GM21447 (cell line): Measurements from ENCODE around the gene KCNJ6.
"Not testable (repeated sequence)": the region's sequence is repeated elsewhere in the genome, so short reads cannot be mapped to it uniquely, and the experiment has no call there.

Experiments
- ATAC-seq: cut with Tn5 transposase; IDR thresholded peaks from one replicate; pipeline ENCODE4 v1.9.1; 2021; ENCODE audit not compliant: unreplicated experiment

KCNJ6 gene

DNA sequence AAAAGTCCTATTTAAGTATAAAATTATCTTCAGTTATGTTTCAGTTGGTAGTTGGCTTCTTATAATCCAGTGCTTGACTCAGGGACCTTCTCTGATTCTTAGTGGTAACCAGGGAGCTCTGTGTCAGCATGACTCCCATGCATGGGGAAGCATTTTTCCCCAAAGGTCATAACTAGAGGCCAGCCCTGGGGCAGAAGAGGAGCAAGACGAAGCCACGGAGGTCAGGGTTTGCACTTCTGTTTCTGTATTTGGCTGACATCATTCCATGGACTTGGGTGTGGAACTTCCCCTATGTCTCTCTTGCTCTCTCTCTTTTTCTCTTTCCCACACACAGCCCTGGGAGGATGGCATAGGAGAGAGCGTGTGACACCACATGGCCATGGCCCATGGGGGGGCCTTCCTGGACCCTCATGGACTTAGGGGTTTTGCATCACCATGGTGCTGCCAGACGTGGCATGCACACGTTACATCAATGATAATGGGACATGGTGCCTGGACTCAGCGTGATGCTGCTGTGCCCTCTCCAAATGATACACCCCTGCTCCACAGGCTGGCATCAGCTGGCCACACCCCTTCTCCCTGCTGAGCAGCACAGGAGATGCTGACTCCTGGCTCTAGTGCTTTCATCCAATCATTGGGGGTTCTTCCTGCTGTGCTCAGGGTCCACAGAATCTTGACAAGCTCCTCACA is 260.5 kb downstream of the KCNJ6 start:
- no peak for ATAC-seq

DNA sequence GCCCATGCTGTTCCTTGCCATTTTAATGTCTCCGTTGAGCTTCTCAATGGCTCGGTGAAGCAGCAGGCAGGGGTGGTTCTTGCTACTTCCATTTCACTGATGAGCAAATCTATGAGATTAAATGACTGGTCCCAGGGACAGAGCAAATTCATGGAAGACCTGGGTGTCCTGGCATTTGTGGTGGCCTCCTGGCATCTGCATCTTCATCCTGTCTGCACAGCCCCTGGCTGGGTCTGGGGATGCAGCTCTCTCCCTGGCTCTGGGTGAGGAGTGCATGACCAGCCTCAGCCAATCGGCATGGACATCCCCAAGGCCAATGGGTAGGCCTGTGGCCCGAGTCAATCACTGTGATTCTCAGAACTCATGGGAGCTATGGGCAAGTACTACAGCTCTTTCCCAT is 261.7 kb downstream of the KCNJ6 start:
- no peak for ATAC-seq

DNA sequence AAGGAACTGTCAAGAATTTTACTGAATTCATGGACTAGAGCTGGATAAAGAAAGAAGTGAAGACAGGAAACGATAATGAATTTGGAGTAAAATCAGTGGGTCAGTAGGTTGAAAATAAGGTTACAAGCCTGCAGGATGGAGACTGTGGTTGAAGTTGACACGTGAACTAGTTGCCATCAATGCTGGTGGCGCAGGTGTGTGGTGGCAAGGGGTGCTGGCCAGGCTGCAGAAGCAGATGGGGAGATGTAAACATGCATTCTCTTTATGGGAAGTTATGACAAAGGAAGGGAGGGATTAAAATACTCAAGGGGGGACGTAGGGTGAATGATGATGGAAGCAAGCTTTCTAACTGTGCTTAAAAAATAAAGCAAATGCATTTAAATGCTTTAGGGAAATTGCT is 263.1 kb downstream of the KCNJ6 start:
- no peak for ATAC-seq

DNA sequence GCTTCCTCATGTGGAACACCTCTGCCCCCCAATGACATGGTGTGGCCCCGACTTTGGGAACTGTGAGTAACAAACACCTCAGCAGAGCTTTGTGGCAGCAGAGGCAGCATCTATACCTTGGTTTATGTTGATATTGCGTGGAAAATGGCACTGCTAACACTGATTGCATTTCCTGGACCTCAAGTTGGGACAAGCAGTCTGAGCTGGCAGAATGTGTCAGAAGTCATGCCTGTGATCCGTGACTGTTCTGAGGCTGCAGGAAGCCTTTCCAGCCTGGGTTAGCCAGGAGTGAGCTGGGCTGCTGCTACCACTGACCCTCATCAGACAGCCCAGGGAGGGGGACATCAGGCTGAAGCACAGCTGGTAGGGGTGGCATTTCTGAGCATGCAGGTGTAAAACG is 268.5 kb downstream of the KCNJ6 start:
- ATAC-seq: no peak

DNA sequence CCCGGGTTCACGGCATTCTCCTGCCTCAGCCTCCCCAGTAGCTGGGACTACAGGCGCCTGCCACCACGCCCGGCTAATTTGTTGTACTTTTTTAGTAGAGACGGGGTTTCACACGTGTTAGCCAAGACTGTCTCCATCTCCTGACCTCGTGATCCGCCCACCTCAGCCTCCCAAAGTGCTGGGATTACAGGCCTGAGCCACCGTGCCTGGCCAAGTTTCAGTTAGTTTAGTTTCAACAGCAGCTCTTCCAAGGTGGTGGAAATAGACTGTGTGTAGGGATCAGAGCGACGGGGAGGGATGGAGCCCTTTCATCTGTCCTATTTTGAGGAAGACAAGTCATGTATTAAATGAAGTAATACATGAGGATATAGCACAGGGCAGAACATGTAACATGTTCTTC is 269.5 kb downstream of the KCNJ6 start:
- ATAC-seq: not testable (repeated sequence)

DNA sequence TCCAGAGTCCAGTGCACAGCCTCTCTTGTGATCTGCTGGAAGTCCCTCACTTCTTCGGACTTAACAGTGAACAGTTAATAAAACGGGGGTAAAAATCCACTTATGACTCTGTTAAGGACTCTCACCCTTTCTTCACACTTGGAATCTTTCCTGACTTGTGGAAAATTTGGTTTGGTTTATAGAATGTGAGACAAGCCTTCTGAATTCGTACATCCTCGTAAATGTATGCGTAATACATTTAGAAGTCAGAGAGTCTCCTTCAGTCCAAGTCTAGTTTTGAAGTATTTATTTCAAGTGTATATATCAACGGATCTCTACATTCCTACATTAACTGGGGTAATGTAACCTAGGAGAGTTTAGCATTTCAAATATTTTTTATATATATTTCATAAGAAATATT is 270.4 kb downstream of the KCNJ6 start:
- ATAC-seq: no peak

DNA sequence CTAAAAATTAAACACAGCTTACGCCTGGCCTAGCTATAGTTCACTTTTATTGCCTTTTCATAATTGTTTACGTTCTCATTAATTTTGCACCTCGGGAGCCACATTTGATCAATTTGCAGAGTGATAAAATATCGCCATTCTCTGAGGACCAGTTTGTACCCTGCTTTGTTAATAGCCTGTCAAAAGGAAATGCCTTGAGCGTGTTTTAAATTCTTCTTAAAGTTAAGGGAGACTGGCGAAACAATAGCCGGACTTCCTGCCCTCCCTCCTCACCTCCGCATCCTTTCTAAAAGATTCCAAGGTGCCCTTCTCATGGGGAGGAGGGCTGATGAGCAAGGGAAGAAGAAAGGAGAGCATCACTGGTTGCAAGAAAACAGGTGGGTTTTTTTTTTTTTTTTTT is 271.6 kb downstream of the KCNJ6 start:
- no peak for ATAC-seq

DNA sequence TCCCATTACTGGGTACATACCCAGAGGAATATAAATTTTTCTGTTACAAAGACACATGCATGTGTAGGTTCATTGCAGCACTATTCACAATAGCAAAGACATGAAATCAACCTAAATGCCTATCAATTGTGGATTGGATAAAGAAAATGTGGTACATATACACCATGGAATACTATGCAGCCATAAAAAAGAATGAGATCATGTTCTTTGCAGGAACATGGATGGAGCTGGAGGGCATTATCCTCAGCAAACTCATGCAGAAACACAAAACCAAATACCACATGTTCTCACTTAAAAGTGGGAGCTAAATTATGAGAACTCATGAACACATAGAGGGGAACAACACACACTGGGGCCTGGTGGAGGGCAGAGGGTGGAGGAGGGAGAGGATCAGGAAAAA is 272.4 kb downstream of the KCNJ6 start:
- ATAC-seq: not testable (repeated sequence)

DNA sequence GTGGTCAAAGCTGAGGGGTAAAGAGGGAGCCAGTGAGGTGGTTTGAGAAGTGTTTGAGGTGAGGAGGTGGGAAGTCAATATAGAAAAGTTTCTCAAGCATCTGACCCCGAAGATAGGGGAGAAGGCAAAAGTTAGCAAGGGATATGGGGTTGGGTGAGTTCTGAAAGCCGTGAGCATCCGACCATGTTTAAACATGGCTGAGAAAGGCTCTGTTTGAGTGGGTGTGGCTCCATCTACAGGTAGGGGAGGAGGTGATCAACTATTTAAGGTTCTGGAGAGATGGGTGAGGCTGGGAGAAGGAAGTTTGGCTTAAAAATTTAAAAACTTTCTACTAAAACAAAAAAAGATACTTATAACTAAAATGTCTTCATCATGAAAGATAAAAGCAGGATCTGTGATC is 273.8 kb downstream of the KCNJ6 start:
- no peak for ATAC-seq

DNA sequence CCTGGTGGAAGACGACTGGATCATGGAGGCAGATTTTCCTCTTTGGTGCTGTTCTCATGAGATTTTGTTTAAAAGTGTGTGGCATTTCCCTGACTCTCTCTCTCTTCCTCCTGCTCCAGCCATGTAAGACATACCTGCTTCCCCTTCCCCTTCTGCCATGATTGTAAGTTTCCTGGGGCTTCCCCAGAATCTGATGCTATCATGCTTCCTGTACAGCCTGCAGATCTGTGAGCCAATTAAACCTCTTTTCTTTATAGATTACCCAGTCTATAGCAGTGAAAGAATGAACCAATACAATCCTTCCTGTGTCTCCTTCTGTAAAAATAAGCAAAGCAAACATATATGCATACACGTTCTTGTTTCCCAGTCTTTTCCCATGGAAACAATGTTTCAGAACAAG is 276.5 kb downstream of the KCNJ6 start:
- ATAC-seq: no peak

DNA sequence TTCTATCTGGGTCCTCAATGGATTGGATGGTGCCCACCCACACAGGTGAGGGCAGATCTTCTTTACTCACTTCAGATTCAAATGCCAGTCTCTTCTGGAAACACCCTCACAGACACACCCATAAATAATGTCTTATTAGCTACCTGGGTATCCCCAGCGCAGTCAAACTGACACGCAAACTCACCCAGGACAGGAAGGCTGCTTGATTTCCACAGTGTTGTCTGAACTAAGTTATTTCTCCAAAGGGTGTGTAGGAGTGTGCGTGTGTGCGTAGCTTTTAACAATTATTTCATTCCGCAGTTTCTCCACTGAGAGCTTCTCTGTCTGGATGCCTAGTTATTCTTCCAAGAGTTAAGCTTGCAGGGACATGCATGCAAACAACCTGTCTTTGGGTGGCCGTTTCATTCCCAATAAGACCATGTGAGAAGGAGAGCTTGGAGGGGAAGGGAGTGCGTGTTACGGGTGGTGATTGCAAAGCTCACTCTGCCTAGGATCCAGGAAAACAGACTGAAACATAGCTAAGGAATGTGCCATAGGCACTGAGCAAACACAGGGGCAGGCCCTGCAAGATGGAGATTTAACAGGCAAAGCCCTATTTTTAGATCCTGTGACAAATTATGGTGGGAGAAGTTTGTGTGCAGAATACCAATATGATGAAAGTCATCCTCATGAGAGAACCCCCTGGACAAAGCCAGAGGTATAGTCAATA is 280.0 kb downstream of the KCNJ6 start:
- no peak for ATAC-seq

DNA sequence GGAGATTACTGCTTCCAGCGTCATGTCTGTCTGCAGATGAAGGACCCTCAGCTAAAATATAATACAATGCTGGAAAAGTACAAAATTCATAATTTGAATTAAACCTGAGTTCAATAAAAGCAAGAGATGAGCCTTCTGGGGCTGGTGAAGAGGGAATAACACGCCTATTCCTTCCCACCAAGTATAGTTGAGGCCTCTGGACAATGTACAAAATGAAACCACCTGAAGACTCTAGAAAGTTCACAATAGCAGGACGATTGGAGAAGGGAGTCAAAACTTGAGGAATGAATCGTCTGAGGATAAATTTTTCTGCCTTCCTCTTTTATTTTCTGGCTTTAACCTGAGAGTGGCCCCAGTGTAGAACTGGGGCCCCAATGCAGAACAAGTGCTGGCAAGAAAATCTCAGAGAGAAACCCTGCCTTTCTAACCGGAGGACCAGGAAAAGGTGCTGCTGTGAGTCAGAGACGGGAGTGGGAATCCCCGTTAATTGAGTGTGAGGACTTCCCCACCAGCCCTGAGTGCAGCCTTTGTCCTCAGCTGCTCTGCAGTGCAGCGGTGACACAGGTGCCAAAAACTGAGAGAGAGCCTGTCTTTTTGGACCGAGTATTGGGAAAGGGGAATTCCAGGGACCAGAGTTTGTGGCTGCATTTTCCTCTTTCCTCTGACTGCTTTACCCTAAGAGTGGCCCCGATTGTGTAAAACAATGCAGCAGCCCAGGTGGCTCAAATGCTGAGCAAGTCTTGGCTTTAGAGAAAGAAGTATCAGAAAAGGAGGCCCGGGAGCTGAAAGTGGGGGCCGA is 284.7 kb downstream of the KCNJ6 start:
- ATAC-seq: peak; percentile 88

DNA sequence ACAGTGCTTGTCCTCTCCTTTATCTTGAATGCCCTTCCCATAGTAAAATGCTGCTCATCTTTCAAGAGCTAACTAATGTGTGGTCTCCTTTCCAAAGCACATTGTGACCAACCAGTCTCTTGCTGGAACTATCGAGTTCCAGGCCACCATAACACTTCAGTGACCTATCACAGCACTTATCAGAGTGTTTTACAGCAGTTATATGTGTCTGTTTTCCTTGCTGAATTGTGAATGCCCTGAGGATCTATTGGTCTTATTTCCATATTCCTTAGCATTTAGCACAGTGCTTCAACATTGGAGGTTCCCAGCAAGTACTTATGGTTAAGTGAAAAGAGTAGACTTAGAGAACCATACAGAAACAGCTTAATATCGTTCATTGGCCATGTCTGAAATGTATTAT is 285.4 kb downstream of the KCNJ6 start:
- no peak for ATAC-seq

DNA sequence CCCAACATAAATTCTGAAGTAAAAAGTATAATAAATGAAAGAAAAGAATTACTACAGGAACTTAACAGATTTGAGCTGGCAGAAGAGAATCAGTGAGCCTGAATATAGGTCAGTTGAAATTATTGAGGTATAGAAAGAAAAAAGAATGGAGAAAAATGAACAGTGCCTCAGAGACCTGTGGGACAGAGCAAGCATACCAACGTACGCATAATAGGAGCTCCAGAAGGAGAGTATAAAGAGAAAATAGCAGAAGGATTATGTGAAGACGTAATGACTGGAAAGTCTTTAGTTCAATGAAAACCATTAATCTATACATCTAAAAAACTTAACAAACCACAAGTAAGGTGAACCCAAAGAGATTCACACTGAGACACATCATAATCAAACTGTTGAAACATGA is 287.9 kb downstream of the KCNJ6 start:
- ATAC-seq: no peak

DNA sequence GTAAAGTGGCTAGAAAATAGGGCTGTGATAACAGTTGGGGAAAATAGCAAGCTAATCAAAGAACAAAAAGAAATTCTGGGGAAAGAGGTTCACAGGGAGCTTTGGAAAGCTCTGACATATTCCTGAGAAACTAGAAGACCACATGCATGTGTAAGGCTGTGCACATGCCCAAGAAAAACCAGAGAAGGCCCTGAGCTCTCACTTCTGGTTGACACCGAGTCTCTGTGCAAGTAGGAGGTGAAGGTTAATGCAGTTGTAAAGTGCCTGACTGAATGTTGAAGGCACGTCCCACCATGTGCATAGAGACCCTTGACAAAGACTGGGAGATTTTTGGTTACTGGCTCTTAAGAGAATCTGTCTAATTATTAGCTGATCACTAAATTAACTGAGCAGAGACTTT is 288.7 kb downstream of the KCNJ6 start:
- no peak for ATAC-seq

DNA sequence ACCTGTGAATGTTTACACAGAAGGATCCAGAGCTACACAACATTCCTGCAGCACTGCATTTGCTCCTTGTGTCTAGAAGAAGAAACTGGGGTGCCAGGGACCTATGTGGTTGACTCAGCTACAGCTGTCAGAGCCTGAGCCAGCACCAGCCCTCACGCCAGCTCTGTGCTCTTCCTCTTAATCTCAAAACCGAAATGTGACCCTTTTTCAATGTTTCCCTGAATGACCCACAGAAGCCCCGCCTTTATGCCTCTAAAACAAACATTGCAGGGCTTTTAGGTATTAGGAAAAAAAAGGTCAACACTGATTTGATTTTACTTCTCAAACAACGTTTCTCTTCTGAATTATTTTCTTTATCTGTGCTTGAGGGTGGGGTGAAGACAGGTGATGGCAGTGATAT is 289.2 kb downstream of the KCNJ6 start:
- no peak for ATAC-seq

DNA sequence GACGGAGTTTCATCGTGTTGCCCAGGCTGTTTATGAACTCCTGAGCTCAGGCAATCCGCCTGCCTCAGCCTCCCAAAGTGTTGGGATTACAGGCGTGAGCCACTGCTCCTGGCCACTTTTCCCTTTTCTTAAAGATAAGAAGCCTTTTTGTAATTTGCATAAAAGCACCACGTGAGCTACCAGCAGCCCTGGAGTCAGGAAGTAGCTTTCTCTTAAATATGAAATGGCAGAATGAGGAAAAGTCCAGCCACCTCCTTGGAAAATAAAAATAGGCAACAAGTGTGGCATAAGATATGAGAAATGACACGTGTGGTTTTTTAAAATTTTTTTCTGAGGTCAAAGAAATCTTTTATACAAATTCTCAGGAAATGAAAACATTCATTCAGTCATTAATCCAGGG is 289.9 kb downstream of the KCNJ6 start:
- ATAC-seq: no peak

DNA sequence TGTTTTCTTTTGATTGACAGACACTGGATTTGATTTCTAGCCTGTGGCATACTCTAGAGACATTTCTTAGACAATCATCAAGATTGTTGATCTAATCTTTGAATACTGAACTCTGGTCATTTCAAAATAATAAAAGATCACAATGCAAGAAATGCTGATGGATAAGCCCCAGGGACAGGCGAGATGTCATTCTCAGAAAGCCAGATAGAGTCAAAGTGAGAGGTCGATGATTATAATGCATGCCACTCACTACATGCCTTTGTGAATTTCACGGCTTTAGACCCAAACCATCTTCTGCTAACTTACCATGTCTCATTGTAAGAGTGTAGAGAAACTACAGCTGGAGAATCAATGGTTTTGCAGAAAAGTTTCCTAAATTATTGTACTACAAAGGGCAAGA is 292.6 kb downstream of the KCNJ6 start:
- no peak for ATAC-seq

DNA sequence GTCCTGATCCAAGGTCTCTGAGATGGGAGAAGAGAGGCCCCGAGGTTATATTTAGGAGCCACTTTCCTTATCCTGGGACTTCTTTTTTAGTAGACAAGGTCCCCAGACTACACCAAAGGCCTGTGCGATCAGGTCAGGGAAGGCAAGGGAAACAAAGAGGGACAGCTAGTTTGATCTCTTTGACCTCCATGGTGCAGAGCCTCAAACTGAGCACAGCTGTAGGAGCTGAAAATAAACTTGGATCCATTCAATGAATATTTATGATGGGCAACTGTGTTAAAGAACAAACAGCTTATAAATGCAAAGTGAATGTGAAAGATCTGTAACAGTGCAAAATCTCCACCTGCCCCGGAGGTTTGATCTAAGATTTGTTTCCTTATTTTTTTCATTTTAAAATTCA is 293.1 kb downstream of the KCNJ6 start:
- no peak for ATAC-seq

DNA sequence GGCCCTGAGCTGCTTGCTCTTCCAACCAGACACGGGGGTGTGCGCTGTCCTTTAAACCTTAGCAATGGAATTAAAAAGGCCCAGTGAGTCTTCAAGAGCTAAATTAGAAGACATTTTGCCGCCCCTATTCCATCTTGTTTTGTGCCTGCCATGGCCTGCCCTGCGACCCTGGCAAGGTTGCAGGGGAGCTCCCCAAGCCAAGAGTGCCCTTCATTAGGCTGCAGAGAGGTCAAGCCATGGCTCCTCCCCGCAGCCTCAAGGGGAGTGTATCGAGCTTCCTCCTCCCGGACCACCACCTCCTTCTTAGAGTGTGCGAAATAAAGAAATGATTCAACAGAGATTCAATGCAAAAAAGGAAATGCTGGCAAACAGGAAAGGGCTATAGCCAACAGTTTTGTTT is 293.5 kb downstream of the KCNJ6 start:
- no peak for ATAC-seq

DNA sequence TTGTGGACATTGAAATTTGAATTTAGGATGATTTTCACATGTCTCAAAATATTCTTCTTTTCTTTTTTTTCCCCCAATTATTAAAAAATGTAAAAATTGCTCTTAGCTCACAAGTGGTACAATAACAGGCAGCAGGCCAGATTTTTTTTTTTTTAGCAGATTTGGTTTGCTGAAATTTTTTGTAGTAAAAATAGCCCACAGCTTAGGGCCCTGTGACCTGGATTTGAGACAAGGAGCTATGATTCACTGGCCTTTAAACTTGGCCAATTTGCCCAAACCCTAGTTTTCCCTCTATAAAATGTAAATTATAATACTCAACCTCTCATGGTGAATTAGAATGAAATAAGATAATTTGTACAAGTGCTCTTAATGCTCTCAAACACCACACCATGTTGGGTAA is 295.9 kb downstream of the KCNJ6 start:
- ATAC-seq: no peak

DNA sequence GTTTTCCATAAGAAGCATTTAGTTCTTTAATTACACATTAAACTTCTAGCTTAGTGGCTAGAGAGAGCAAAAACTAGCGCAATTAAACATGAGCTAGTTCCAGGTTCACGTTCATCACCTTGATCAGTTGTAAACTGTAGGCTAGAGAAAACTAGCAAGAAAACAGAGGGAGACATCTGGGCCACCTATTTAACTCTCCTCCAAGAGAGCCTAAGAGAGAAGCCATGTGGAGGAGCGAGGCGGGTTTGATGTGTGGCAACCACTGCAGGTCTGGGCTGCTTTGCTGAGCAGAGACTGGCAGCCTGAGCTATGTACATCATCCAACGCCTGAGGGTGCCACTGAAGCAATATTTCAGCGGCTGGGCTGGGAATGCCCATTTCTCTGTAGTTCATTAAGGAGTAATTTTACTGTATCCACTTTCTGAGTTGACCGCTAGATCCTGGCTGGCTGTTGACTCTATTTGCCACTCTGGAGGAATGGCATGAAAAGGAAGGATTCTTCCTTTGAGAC is 296.7 kb downstream of the KCNJ6 start:
- no peak for ATAC-seq
